Upper lobe of left lung (tissue), 6 donors: ENCODE measurements around the gene UGDH. TPM values are rescaled to one million over a fixed set of nuclear protein-coding genes. Genes with fewer than 3 reads are reported as not detected.
A peak's percentile ranks its signal among the peaks of the same experiment; 100 is the strongest.
"Not testable (repeated sequence)": the region's sequence is repeated elsewhere in the genome, so short reads cannot be mapped to it uniquely, and the experiment has no call there.

Source experiments
- ATAC-seq, 2 donors: fragments of 200-7000 bp; cut with Tn5 transposase; one replicate each; pipeline ENCODE4 v1.9.1; 2022; ENCODE audit warnings: mild to moderate bottlenecking in 2 of 2, moderate library complexity in 2 of 2; ENCODE audit not compliant: low FRiP score in 2 of 2
- DNase-seq, 2 donors: peaks; one replicate each; pipeline ENCODE4 v3.0.0-alpha.2; 2019 to 2020
- H3K27ac ChIP-seq, 4 donors: fragments of 200-600 bp; sonication (generic); one replicate each; pipeline ENCODE4 v1.5.1; 2016 to 2019
- H3K27me3 ChIP-seq, 4 donors: fragments of 200-600 bp; sonication (generic); one replicate each; pipeline ENCODE4 v1.5.1; 2017 to 2019
- H3K36me3 ChIP-seq, 4 donors: fragments of 200-600 bp; sonication (generic); one replicate each; pipeline ENCODE4 v1.5.1; 2016 to 2019
- H3K4me1 ChIP-seq, 4 donors: fragments of 200-600 bp; sonication (generic); one replicate each; pipeline ENCODE4 v1.5.1; 2018 to 2019
- H3K4me3 ChIP-seq, 4 donors: fragments of 200-600 bp; sonication (generic); one replicate each; pipeline ENCODE4 v1.5.1; 2017 to 2019; ENCODE audit warnings: mild to moderate bottlenecking in 2 of 4, moderate library complexity in 1 of 4
- H3K9me3 ChIP-seq, 4 donors: fragments of 200-600 bp; sonication (generic); one replicate each; pipeline ENCODE4 v1.5.1; 2018 to 2019
- CTCF ChIP-seq, 6 experiments: fragments of 450-650 bp in 4 of 6; fragments of 200-600 bp in 2 of 6; sonication (generic) in 2 of 6; IDR thresholded peaks; one replicate each; pipeline ENCODE4 v1.5.1; 2016 to 2019; ENCODE audit warnings: antibody characterized with exemption in 6 of 6
- EP300 ChIP-seq, 4 donors: sonication (generic); formaldehyde crosslinking; IDR thresholded peaks; one replicate each; pipeline ENCODE4 v1.5.1; 2017; ENCODE audit warnings: antibody characterized with exemption in 4 of 4, control low read depth in 2 of 4
- POLR2A ChIP-seq, 4 donors: fragments of 450-650 bp; IDR thresholded peaks; one replicate each; pipeline ENCODE4 v1.5.1; 2016 to 2017; ENCODE audit warnings: antibody characterized with exemption in 4 of 4, mild to moderate bottlenecking in 2 of 4
- POLR2AphosphoS5 ChIP-seq, 2 donors: sonication (generic); formaldehyde crosslinking; IDR thresholded peaks; one replicate each; pipeline ENCODE4 v1.5.1; 2017; ENCODE audit warnings: antibody characterized with exemption in 2 of 2
- WGBS, 2 donors: methylation state at CpG; one replicate each; pipeline ENCODE4 v1.1.5; 2017 to 2018; 5-methylcytosine and 5-hydroxymethylcytosine counted together
- total RNA-seq, 6 donors: library from RNA; depleted of rRNA in 4 of 6; stranded (reverse); fragments of >200 nt in 4 of 6; gene quantifications; one replicate each; pipeline versions ENCODE4 v1.1.0 to v1.2.1, GENCODE V29; 2016 to 2021
- donor health status: DM: no; HTN: no; CAD: no; lungs with moderate emphysema.
- donor health status: DM: no; HTN: yes; CAD: no; lungs with severe emphysema.

The UGDH gene
- total RNA-seq, 6 donors from 2014 or later, result 30.9 to 115 (median 56.9) TPM

- H3K36me3 ChIP-seq, result peaks cover 0 to 11% (median 2%) of the 10 kb centered on the region in 4 donors
- no peak overlapping the region for H3K27ac ChIP-seq
- no peaks in the 10 kb centered on the region for H3K27me3 ChIP-seq
- WGBS, 2 donors, result 73 to 79% methylated on average over 5 of the region's 5 CpGs
- TF ChIP-seq POLR2AphosphoS5 (IDR thresholded peaks at IDR 0.05), result no peak
- TF ChIP-seq POLR2A (IDR thresholded peaks at IDR 0.05), result no peak
- TF ChIP-seq EP300 (IDR thresholded peaks at IDR 0.05), result no peak
- no peaks in the 10 kb centered on the region for H3K9me3 ChIP-seq
- DNase-seq, result no peak
- no peaks in the 10 kb centered on the region for H3K4me1 ChIP-seq
- H3K4me3 ChIP-seq, result no peak overlapping the region
- no peak for ATAC-seq
These were observed 11.9 kb upstream of the UGDH start for GRCh38 chr4:39539089-39539611.

GRCh38 chr4:39533541-39533940 lies 6.3 kb upstream of the UGDH start:
- Histone ChIP-seq H3K27me3 (no peaks in the 10 kb centered on the region), H3K9me3 (peaks cover 0 to 3% (median 0%) of the 10 kb centered on the region in 4 donors), H3K4me3 (no peak overlapping the region), H3K36me3 (peaks cover 0 to 34% (median 4%) of the 10 kb centered on the region in 4 donors), H3K4me1 (peaks cover 2 to 6% (median 5%) of the 10 kb centered on the region in 4 donors), H3K27ac (no peak overlapping the region)
- TF ChIP-seq POLR2AphosphoS5 (IDR thresholded peaks at IDR 0.05), result no peak
- ATAC-seq (no peak), DNase-seq (no peak)
- 97 to 98% methylated on average over 4 to 5 of the region's 5 CpGs for whole genome bisulfite sequencing, 2 donors

- not testable (repeated sequence) for ATAC-seq, H3K27me3 ChIP-seq, H3K27ac ChIP-seq, H3K9me3 ChIP-seq, H3K4me3 ChIP-seq, DNase-seq
- Histone ChIP-seq H3K4me1 (peaks cover 7 to 10% (median 8%) of the 10 kb centered on the region in 4 donors), H3K36me3 (peaks cover 0 to 34% (median 4%) of the 10 kb centered on the region in 4 donors)
- WGBS, 2 donors, result 81 to 94% methylated on average over 3 of the region's 3 CpGs
These were observed 5.0 kb upstream of the UGDH start for GRCh38 chr4:39532237-39532636.

- no peak for ATAC-seq
- DNase-seq, result no peak
- Histone ChIP-seq H3K9me3 (peaks cover 0 to 3% (median 0%) of the 10 kb centered on the region in 4 donors), H3K27me3 (no peaks in the 10 kb centered on the region), H3K4me3 (no peak overlapping the region), H3K27ac (no peak overlapping the region), H3K4me1 (peaks cover 12 to 21% (median 16%) of the 10 kb centered on the region in 4 donors), H3K36me3 (peaks cover 0 to 34% (median 4%) of the 10 kb centered on the region in 4 donors)
- TF ChIP-seq CTCF (IDR thresholded peaks at IDR 0.05) (no peak), EP300 (IDR thresholded peaks at IDR 0.05) (no peak), POLR2A (IDR thresholded peaks at IDR 0.05) (no peak), POLR2AphosphoS5 (IDR thresholded peaks at IDR 0.05) (no peak)
- 67 to 100% methylated on average over 2 to 3 of the region's 3 CpGs for WGBS, 2 donors
These were observed 3.4 kb upstream of the UGDH start for GRCh38 chr4:39530682-39531081.

- ATAC-seq, result no peak
- H3K9me3 ChIP-seq, result peaks cover 0 to 3% (median 0%) of the 10 kb centered on the region in 4 donors
- peaks cover 12 to 21% (median 16%) of the 10 kb centered on the region in 4 donors for H3K4me1 ChIP-seq
- DNase-seq, result no peak
- 92 to 93% methylated on average over 2 of the region's 2 CpGs for WGBS, 2 donors
- no peak overlapping the region for H3K4me3 ChIP-seq
- peaks cover 0 to 26% (median 2%) of the 10 kb centered on the region in 4 donors for H3K36me3 ChIP-seq
- H3K27me3 ChIP-seq, result no peaks in the 10 kb centered on the region
- no peak overlapping the region for H3K27ac ChIP-seq
- TF ChIP-seq POLR2A (IDR thresholded peaks at IDR 0.05) (no peak), EP300 (IDR thresholded peaks at IDR 0.05) (no peak), POLR2AphosphoS5 (IDR thresholded peaks at IDR 0.05) (no peak), CTCF (IDR thresholded peaks at IDR 0.05) (no peak)
These were observed 2.3 kb upstream of the UGDH start for GRCh38 chr4:39529534-39529933.

- H3K4me3 ChIP-seq, result peak overlapping the region; percentile 58 to 88 (median 74)
- H3K4me1 ChIP-seq, result peaks cover 12 to 21% (median 16%) of the 10 kb centered on the region in 4 donors
- H3K27me3 ChIP-seq, result no peaks in the 10 kb centered on the region
- H3K27ac ChIP-seq, result peak overlapping the region; percentile 88 to 95 (median 90)
- H3K9me3 ChIP-seq, result peaks cover 0 to 3% (median 0%) of the 10 kb centered on the region in 4 donors
- TF ChIP-seq POLR2AphosphoS5 (IDR thresholded peaks at IDR 0.05), result no peak
- no peak for TF ChIP-seq EP300 (IDR thresholded peaks at IDR 0.05)
- WGBS, 2 donors, result 1 to 4% methylated on average over 12 to 17 of the region's 21 CpGs
- DNase-seq (no peak), ATAC-seq (peak; percentile 70 to 81)
- peaks cover 0 to 13% (median 1%) of the 10 kb centered on the region in 4 donors for H3K36me3 ChIP-seq
These were observed 824 bp upstream of the UGDH start for GRCh38 chr4:39528061-39528465.
